ENCODE results near the gene CLDN3. TPM values are rescaled to one million over a fixed set of nuclear protein-coding genes. Genes with fewer than 3 reads are reported as not detected.
A peak's percentile ranks its signal among the peaks of the same experiment; 100 is the strongest.

The CLDN3 gene
- total and polyA plus RNA-seq, 2 experiments from 2014 or later: not detected

GRCh38 chr7:73738612-73739386 is 31.3 kb downstream of the CLDN3 start, which contains the start of gene ABHD11:
ABHD11 (minus strand) TSS chr7:73738802; CDS start chr7:73738770, 32 bp downstream.
- H3K27ac ChIP-seq: peak within 1 kb of the TSS; percentile 40; the same call in 1 of the 2 replicates
- peak within 1 kb of the TSS; percentile 90 for H3K4me3 ChIP-seq
- DNase-seq: peak; percentile 99
- in situ Hi-C loops (cut with MboI): no loop called here
- H3K4me2 ChIP-seq (ENCODE audit: unreplicated experiment): peak within 1 kb of the TSS; percentile 91
- peak within 1 kb of the TSS; percentile 96 for H2AFZ ChIP-seq
- no peaks in the 10 kb centered on the region for H3K27me3 ChIP-seq (replicated peaks; ENCODE audit: insufficient read depth)
- no peaks in the 10 kb centered on the region for H3K9me3 ChIP-seq (ENCODE audit: low read depth)
- no peak for TF ChIP-seq EZH2phosphoT487 (IDR thresholded peaks at IDR 0.05; ENCODE audit: insufficient read depth, low read depth)
- TF ChIP-seq EZH2 (IDR thresholded peaks at IDR 0.05; ENCODE audit: insufficient read depth, poor library complexity, severe bottlenecking): no peak
- no peaks in the 10 kb centered on the region for H3K36me3 ChIP-seq (ENCODE audit: low read depth)
- H3K4me1 ChIP-seq (ENCODE audit: insufficient read depth): no peaks in the 10 kb centered on the region
- H3F3A ChIP-seq (ENCODE audit: insufficient read depth): no peaks in the 10 kb centered on the region
- H4K20me1 ChIP-seq (ENCODE audit: insufficient read depth): no peaks in the 10 kb centered on the region
- no peaks in the 10 kb centered on the region for H3K79me2 ChIP-seq (ENCODE audit: insufficient read depth)
- no peaks in the 10 kb centered on the region for H3K9me2 ChIP-seq (ENCODE audit: insufficient read depth)
- H3K9ac ChIP-seq: peak within 1 kb of the TSS; percentile 78
- WGBS, 2 experiments (ENCODE audit: low coverage in 1 of 2, low lambda C conversion rate in 2 of 2, missing lambda C conversion rate in 2 of 2): 1% methylated on average over 71 to 74 of the region's 84 CpGs

GRCh38 chr7:73738220-73738611 is 31.9 kb downstream of the CLDN3 start:
- no peaks in the 10 kb centered on the region for H3K36me3 ChIP-seq (ENCODE audit: low read depth)
- in situ Hi-C loops (cut with MboI): no loop called here
- H3K4me2 ChIP-seq (ENCODE audit: unreplicated experiment): peak overlapping the region; percentile 91
- H4K20me1 ChIP-seq (ENCODE audit: insufficient read depth): no peaks in the 10 kb centered on the region
- H3K79me2 ChIP-seq (ENCODE audit: insufficient read depth): no peaks in the 10 kb centered on the region
- no peaks in the 10 kb centered on the region for H3K9me3 ChIP-seq (ENCODE audit: low read depth)
- 1% methylated on average over 21 to 24 of the region's 24 CpGs for WGBS, 2 experiments (ENCODE audit: low coverage in 1 of 2, low lambda C conversion rate in 2 of 2, missing lambda C conversion rate in 2 of 2)
- H3K4me1 ChIP-seq (ENCODE audit: insufficient read depth): no peaks in the 10 kb centered on the region
- no peak for TF ChIP-seq EZH2phosphoT487 (IDR thresholded peaks at IDR 0.05; ENCODE audit: insufficient read depth, low read depth)
- TF ChIP-seq EZH2 (IDR thresholded peaks at IDR 0.05; ENCODE audit: insufficient read depth, poor library complexity, severe bottlenecking): no peak
- H3K9me2 ChIP-seq (ENCODE audit: insufficient read depth): no peaks in the 10 kb centered on the region
- H3F3A ChIP-seq (ENCODE audit: insufficient read depth): no peaks in the 10 kb centered on the region
- H2AFZ ChIP-seq: peak overlapping the region; percentile 92
- peak overlapping the region; percentile 40; the same call in 1 of the 2 replicates for H3K27ac ChIP-seq
- H3K27me3 ChIP-seq (replicated peaks; ENCODE audit: insufficient read depth): no peaks in the 10 kb centered on the region
- H3K9ac ChIP-seq: peak overlapping the region; percentile 78
- peak overlapping the region; percentile 90 for H3K4me3 ChIP-seq
- peak; percentile 81 for DNase-seq

GRCh38 chr7:73737491-73738219 is 32.4 kb downstream of the CLDN3 start:
- in situ Hi-C loops (cut with MboI): no loop called here
- no peak for DNase-seq
- H3K36me3 ChIP-seq (ENCODE audit: low read depth): no peaks in the 10 kb centered on the region
- no peaks in the 10 kb centered on the region for H3K79me2 ChIP-seq (ENCODE audit: insufficient read depth)
- peak overlapping the region; percentile 92 for H2AFZ ChIP-seq
- no peaks in the 10 kb centered on the region for H3K27me3 ChIP-seq (replicated peaks; ENCODE audit: insufficient read depth)
- H3K9ac ChIP-seq: peak overlapping the region; percentile 78
- WGBS, 2 experiments (ENCODE audit: low coverage in 1 of 2, low lambda C conversion rate in 2 of 2, missing lambda C conversion rate in 2 of 2): 69% methylated on average over 16 to 17 of the region's 17 CpGs
- H3K9me2 ChIP-seq (ENCODE audit: insufficient read depth): no peaks in the 10 kb centered on the region
- no peaks in the 10 kb centered on the region for H3K9me3 ChIP-seq (ENCODE audit: low read depth)
- TF ChIP-seq EZH2phosphoT487 (IDR thresholded peaks at IDR 0.05; ENCODE audit: insufficient read depth, low read depth): no peak
- TF ChIP-seq EZH2 (IDR thresholded peaks at IDR 0.05; ENCODE audit: insufficient read depth, poor library complexity, severe bottlenecking): no peak
- no peaks in the 10 kb centered on the region for H3K4me1 ChIP-seq (ENCODE audit: insufficient read depth)
- H3K4me3 ChIP-seq: peak overlapping the region; percentile 90
- no peaks in the 10 kb centered on the region for H4K20me1 ChIP-seq (ENCODE audit: insufficient read depth)
- H3K27ac ChIP-seq: no peak overlapping the region
- H3F3A ChIP-seq (ENCODE audit: insufficient read depth): no peaks in the 10 kb centered on the region
- peak overlapping the region; percentile 91 for H3K4me2 ChIP-seq (ENCODE audit: unreplicated experiment)

- 85 to 92% methylated on average over 13 to 14 of the region's 14 CpGs for WGBS, 2 experiments (ENCODE audit: low coverage in 1 of 2, low lambda C conversion rate in 2 of 2, missing lambda C conversion rate in 2 of 2)
- DNase-seq: no peak
- H3K4me3 ChIP-seq: no peak overlapping the region
- H3K79me2 ChIP-seq (ENCODE audit: insufficient read depth): no peaks in the 10 kb centered on the region
- no peaks in the 10 kb centered on the region for H3K36me3 ChIP-seq (ENCODE audit: low read depth)
- H3K9ac ChIP-seq: no peak overlapping the region
- H3K9me2 ChIP-seq (ENCODE audit: insufficient read depth): no peaks in the 10 kb centered on the region
- TF ChIP-seq EZH2 (IDR thresholded peaks at IDR 0.05; ENCODE audit: insufficient read depth, poor library complexity, severe bottlenecking): no peak
- no peak for TF ChIP-seq EZH2phosphoT487 (IDR thresholded peaks at IDR 0.05; ENCODE audit: insufficient read depth, low read depth)
- no peaks in the 10 kb centered on the region for H4K20me1 ChIP-seq (ENCODE audit: insufficient read depth)
- H3K27me3 ChIP-seq (replicated peaks; ENCODE audit: insufficient read depth): no peaks in the 10 kb centered on the region
- H3K4me2 ChIP-seq (ENCODE audit: unreplicated experiment): no peak overlapping the region
- no peak overlapping the region for H2AFZ ChIP-seq
- no peak overlapping the region for H3K27ac ChIP-seq
- no peaks in the 10 kb centered on the region for H3K4me1 ChIP-seq (ENCODE audit: insufficient read depth)
- no peaks in the 10 kb centered on the region for H3K9me3 ChIP-seq (ENCODE audit: low read depth)
- no peaks in the 10 kb centered on the region for H3F3A ChIP-seq (ENCODE audit: insufficient read depth)
- in situ Hi-C loops (cut with MboI): no loop called here
Measured at GRCh38 chr7:73736885-73737284, 33.2 kb downstream of the CLDN3 start.
